HG03159 (cell line): ENCODE measurements around the gene SCART1.
"Not testable (repeated sequence)": the region's sequence is repeated elsewhere in the genome, so short reads cannot be mapped to it uniquely, and the experiment has no call there.

Experiments used
- ATAC-seq: cut with Tn5 transposase; IDR thresholded peaks from one replicate; pipeline ENCODE4 v1.9.1; 2021; ENCODE audit warnings: mild to moderate bottlenecking, moderate library complexity; ENCODE audit not compliant: unreplicated experiment

The SCART1 gene

DNA sequence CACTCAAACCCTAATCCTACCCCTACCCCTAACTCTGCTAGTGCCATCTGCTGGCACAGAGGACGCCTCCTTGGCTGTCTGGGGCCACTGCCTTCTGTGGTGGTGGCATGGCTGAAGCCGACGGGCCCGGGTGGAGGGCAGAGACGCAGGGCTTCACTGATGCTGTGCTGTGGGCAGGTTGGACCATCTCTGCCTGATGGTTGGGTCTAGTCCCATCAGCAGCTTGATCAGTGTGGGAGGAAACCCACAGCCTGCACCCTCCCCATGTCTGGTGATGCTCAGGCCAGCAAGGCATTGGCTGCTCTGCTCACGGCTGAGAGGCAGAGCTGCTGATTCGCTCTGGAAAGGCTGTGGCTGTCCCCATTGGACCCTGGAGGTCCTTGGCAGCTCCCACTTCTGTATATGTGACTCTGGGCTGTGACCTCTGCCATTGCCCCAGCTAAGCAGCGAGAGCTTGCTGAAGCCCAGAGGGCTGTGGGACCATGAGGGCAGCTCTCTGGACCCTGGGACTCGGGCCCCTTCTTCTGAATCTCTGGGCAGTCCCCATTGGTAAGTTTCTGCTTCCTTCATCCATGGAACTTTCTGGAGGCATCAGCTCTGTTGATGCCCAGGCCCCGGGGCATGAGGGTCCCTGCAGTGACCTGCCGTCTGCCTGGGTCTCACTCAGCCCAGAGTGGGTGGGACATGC lies at the start of gene SCART1:
Gene SCART1 (plus strand): TSS at position 430 of the 688 bp plus-strand sequence. CDS start 53 bp downstream, at position 483.
- ATAC-seq, result no peak

DNA sequence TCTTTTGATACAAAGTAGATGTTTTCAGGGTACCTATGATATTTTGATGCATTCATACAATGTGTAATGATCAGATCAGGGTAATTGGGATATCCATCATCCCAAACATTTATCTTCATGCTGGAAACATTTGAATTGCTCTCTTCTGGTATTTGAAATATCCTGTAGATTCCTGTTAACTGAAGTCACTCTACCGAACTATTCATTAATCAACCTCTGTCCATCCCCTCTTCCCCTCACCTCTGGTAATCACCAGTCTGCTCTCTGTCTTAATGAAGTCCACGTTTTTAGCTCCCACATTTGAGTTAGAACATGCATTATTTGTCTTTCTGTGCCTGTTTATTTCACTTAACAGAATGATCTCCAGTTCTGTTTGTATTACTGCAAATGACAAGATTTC lies 48.5 kb upstream of the SCART1 start:
- no peak for ATAC-seq

DNA sequence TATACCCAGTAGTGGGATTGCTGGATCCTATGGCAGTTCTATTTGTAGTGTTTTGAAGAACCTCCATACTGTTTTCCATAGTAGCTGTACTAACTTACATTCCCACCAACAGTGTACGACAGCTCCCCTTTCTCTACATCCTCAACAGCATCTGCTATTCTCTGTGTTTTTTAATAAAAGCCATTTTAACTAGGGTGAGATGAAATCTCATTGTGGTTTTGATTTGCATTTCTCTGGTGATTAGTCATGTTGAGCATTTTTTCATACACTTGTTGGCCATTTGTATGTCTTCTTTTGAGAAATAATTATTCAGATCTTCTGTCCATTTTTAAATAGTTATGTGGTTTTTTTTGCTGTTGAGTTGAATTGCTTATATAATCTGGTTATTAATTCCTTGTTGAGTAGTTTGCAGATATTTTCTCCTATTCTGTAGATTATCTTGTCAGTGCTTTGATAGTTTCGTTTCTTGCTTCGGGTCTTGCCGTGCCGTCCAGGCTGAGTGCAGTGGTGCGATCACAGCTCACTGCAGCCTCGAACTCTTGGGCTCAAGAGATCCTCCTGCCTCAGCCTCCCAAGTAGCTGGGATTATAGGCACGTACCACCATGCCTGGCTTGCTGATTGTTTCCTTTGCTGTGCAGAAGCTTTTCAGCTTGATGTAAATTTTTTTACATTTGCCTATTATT lies 47.8 kb upstream of the SCART1 start:
- ATAC-seq, result peak; percentile 44

DNA sequence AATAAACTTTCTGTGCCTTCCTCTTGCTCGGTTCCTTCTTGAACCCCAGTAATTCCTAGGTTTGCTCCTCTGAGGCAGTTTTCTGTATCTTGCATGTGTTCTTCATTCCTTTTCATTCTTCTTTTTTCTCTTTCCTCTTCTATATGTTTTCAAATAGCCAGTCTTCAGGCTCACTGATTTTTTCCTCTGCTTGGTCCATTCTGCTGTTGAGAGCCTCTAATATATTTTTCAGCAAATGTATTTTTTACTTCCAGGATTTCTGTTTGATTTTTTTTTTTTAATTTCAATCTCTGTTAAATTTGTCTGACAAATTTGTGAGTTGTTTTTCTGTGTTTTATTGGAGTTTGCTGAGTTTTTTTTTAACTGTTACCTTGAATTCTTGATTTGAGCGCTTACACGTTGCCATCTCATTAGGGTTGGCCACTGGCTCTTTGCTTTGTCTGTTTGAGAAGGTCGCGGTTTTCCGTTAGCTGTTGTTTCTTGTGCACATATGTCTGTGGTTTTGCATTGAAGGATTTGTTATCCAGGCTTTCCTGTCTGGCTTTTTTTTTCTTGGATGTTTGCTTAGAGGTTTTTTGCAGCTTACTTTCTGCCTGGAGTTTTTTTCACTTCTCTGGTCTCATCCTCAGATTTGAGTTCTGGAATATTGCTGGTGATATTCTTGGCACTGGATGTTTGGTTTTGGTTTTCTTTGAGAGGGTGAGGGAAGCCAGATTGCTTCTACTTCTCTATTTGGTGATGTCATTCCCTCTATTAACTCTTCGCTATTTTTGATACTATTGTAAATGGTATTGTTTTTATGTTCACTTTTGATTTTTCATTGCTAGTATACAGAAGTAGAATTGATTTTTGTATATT lies 42.0 kb upstream of the SCART1 start:
- no peak for ATAC-seq

DNA sequence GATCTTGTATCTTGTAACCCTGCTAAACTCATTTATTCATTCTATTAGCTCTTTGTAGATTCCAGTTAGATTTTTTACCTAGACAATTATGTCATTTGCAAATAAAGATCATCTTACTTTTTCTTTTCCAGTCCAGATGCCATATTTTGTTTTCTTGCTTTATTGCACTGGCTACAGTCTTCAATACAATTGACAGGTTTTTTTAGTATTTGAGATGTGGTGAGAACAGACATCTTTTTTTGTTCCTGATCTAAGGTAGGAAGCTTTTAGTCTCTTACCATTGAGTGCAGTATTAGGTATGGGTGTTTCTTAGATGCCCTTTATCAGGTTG lies 41.4 kb upstream of the SCART1 start:
- ATAC-seq, result no peak

DNA sequence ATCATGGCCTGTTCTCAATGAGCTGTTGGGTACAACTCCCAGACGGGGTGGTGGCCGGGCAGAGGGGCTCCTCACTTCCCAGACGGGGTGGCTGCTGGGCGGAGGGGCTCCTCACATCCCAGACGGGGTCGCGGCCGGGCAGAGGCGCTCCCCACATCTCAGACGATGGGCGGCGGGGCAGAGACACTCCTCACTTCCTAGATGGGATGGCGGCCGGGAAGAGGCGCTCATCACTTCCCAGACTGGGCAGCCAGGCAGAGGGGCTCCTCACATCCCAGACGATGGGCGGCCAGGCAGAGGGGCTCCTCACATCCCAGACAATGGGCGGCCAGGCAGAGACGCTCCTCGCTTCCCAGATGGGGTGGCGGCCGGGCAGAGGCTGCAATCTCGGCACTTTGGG lies 39.3 kb upstream of the SCART1 start:
- not testable (repeated sequence) for ATAC-seq

DNA sequence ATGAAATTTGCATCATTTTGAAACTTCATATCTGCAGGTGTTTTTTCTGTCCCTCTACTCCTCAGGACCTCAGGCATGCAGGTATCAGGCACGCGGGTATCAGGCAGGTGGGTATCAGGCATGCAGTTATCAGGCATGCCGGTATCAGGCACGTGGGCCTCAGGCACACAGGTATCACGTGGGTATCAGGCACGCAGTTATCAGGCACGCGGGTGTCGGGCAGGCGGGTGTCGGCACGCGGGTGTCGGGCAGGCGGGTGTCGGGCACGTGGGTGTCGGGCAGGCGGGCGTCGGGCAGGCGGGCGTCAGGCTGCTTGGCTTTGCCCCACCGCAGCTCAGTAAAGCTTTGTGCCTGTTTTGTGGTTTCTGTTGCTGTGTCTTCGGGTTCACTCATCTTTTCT lies 38.0 kb upstream of the SCART1 start:
- ATAC-seq, result no peak

DNA sequence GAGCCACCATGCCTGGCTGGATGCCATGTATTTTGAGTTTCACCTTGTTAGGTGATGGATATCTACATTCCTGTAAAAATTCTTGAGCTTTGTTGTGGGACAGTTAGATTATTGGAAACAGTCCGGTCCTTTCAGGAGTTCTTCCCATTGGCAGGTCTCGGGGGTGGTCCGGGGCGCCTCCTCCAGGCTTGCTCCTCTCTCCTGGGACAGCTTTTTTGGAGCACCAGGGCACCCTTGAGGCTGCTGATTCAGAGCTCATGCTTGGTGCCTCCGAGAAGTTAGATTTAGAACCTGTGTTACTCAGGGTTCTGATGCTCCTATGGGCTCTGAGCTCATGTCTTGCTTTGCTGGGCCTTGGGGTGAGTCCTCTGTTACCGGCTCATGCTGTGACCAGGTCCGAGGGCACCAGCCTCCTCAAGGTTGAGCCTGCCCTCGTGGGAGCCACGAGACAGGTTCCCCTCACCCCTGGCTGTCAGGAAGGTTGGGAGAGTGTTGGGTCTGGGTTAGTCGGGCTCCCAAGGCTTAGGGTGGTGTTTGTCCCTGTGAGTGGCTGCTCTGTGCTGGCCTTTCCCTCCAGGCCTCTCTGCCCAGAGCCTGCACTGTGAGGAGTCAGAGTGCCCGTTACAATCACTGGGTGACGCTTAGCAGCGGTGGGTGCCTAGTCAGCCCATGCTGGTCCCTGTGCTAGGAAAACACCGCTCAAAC lies 35.3 kb upstream of the SCART1 start:
- no peak for ATAC-seq

DNA sequence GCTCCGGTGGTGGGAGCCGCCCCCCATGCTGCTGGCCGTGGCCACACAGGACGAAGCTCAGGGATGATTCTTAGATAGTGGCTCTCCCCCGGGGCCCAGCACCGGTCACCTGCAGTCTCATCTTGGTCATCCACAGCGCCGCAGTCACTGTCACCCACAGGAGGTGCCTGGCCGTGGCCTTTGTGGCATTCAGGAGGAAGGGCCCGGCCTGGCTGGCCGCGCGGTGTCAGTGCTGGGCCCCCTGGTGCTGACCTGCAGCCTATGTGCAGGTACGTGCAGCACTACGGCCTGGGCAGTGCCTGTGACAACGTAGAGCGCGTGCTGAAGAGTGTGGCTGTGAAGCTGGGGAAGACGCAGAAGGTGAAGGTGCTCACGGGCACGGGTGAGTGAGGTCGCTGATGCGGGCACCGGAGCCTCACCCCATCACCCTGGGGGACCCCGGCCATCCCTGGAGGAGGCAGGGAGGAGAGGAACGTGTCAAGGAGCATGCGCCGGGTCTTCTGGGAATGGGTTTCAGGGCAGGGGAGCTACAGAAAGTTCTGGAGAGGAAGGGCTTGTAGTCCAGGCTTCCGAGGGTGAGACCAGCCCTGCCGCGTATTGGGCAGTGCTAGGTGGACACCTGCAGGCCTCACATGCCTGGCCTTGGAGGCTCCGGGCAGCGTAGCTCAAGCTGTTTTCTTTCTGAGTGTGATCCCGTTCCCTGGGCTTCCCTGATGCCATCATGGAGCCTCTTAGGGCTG lies 34.4 kb upstream of the SCART1 start:
- no peak for ATAC-seq

DNA sequence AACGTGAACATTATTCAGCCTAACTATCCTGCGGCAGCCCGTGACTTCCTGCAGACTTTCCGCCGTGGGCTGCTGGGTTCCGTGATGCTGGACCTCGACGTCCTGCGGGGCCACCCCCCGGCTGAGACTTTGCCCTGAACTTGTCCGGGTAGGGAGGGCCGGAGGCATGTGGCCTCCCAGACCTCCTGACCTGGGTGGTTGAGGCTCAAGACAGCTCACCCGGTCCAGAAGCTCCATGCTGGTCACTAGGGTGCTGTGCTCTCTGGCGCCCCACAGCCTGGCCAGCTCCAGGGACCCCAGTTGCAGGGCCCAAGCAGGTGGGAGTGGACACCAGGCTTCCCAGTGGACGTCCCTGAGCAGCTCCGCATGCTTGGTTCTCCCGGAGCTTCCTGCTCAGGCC lies 33.7 kb upstream of the SCART1 start:
- ATAC-seq, result no peak

DNA sequence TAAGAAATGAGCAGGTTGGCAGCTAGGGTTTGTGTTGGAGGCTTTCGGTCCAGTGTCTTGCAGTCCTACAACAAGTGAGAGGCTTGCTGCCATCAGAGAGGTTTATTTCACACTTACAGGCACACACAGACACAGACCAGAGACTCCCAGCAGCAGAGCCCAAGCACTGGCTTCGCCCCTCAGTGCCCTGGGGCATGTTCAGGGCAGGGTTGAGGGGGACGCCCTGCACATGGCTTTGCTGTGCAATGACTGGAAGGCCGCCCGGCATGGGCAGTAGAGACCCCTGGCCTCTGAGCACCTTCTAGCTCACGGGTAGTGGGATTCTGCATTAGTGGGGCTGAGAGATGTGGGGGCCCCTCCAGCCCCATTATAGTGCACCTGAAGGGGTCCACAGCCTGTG lies 33.2 kb upstream of the SCART1 start:
- ATAC-seq, result no peak

DNA sequence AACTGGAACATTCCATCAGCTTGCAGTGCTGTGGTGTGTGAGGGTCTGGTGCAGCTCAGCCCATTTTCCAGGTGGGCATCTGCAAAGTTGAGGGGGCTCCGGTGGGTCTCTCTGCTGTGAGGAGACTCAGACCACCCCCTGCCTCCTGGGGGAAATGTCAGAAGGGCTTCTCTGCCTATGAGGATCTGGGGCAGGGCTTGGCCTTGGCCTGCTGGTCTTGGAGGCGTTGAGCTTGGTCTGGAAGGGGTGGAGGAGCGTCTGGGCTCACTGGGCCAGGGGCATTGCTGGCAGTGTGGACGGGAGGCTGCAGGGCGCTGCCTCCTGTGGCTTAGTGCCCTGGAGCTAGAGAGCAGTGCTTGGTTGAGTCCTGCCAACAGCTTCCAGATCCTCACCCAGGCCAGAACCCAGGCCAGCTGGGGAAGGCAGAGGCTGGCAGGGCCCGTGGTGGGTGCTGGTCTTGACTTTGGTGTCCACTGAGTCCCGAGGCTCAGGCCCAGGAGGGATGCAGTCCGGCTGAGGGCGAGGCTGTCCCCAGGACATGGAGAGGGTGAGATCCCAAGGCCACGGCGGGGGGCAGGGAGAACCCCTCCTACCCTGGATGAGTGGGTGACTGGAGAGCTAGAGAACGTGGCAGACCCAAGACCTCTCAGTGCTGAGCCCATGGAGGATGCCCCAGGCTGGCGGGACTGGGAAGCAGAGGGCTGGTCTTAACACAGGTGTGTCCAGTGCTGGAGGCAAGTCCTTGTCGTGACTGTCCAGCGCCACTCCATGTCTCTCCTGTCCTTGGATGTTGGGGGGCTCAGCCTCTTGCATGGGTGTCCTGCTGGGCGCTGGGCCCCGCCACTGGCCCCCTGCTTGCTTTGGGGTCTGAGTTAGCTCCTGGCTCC lies 32.2 kb upstream of the SCART1 start:
- no peak for ATAC-seq

DNA sequence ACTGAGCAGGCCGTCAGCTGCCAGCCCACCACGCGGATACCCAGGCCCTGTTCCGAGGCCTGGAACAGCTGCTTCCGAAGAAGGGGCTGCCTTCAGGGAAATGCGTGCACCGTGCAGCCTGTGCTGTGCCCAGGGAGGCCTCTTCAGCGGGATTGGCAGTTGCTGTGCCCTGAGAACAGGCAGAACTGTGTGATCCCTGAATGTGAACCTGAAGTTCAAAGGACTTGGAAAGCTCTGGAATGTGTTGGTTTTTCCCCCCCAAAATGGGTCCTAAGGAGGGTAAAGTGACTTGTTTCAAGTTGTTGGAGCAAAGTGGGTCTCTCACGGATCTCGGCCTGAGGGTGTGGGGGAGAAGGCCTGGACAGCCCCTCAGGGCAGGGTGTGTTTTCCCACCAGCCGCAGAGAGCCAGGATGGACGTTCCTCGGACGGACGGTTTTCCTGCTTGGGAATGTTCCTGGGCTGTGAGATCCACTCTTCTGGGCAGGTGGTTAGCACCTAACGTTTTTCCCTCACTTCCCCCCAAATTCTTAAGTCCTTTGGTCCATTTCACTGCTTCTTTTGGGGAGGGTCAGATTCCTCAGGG lies 31.4 kb upstream of the SCART1 start:
- ATAC-seq, result no peak

DNA sequence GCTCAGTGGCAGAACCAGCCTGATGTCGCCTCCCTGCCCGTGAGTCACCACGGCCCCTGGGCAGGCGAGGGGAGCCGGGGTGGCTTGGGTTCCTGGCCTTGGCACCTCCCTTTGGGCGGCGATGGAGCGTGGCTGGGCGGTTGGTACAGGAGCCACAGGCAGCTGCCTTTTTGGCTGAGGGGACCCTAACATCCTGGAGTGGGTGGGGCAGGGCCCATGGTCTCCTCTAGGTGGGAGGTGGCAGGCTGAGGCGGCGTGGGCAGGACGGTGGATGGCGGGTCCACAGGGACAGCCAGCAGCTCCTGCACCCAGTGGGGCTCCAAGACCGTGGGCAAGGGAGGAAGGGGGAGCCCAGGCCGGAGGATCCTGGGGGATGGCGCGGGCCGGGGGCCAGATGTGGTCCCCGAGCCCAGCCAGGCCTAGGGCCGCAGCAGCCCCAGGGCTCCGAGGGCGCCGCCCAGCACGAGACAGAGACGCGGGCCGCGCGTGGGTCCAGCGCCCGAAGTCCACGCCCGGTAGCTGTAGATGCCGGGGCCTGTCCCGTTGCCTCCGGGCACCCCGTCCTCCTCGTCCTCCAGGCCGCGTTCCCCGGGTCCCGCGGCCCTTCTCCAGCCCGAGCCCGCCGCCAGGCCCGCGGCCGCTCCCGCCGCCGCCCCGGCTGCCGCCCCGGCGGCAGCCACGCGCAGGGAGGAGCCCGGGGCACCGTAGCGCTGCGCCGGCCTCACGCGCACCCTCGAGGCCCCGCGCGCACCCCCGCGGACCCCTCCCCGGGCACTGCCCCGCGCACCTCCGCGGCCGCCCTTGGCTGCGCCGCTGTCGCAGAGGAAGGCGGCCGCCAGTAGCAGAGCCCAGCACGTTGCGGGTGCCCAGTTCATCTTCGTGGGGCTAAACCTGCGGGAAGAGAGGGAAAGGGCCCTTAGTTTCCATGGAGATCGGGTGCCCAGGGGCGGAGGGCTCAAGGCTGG lies 30.7 kb upstream of the SCART1 start:
- ATAC-seq, result no peak

DNA sequence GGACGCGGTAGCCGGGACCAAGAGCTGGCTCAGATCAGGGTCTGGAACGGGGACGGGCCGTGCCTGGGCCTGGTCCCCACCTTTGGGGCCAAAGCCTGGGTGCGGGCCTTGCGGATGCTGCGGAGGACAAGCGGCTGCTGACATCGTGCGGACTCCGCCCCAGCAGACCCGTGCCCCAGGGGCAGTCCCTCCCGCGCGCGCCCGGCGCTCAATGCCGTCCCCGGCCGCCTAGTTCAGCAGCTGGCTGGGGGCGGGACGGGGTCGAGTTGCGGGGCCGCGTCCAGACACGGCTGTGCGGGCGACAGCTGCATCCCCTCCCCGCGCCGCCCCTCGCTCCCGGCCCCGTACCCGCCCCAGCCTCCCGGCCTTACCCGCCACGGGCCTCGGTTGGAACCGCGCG lies 29.6 kb upstream of the SCART1 start:
- not testable (repeated sequence) for ATAC-seq

DNA sequence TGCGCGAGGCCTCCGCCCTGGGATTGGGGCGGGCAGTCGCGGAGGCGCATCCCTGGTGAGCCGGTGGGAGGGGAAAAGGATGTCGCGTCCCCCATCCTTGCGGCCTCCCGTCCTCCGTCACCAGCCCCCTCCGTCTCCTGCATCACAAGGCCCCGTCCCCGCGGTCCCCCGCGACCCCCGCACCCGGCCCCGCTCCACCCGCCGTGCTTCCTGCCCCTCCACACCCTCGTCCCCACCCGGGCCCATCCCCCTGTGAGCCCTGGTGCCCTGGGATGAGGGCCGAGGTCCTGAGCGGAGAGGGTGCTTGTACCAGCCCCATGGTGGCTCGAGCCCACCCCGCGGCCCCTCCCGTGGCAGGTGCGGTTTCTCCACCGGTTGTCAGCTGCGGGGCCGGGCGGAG lies 29.1 kb upstream of the SCART1 start, which contains the start of gene SPRN:
Gene SPRN (minus strand): TSS at position 25 of the 400 bp plus-strand sequence. CDS start 944 bp downstream, outside the sequence.
- ATAC-seq, result not testable (repeated sequence)

DNA sequence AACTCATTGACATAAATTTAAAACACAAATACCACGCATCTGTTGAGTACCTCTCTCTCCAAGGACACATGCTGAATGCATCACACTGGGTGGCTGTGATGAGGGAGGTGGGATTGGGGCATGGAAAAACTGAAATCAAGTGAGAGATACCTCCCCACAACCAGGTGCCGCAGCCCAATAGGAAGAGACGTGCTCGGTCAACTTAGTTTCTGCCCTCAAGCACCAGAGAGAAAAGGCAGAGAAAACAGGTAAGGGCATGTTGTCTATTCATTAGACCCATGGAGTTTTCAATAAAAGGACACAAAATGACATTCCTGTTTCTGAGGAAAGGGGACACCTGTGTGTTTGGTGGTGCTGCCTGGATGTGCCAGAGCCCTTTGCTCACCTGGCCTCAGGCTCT lies 24.2 kb upstream of the SCART1 start:
- ATAC-seq, result not testable (repeated sequence)
